Right lobe of liver (tissue), 6 donors: ENCODE results near the gene RANBP17. TPM values are rescaled to one million over a fixed set of nuclear protein-coding genes. Genes with fewer than 3 reads are reported as not detected.

Experiments used
- ATAC-seq, 4 donors: fragments of 200-7000 bp; cut with Tn5 transposase; one replicate each; pipeline ENCODE4 v1.9.1; 2020; ENCODE audit warnings: mild to moderate bottlenecking in 4 of 4, moderate library complexity in 4 of 4
- DNase-seq, 3 donors: peaks; one replicate each; pipeline ENCODE4 v3.0.0-alpha.2; 2020
- H3K27ac ChIP-seq, 3 donors: fragments of 200-600 bp; one replicate each; pipeline ENCODE4 v1.8.0; 2022
- H3K27me3 ChIP-seq, 2 donors: fragments of 200-600 bp; one replicate each; pipeline ENCODE4 v1.8.0; 2022
- H3K36me3 ChIP-seq, 4 donors: fragments of 200-600 bp; sonication (generic) in 1 of 4; one replicate each; pipeline versions ENCODE4 v1.5.1 to v1.8.0; 2017 to 2022; ENCODE audit warnings: control low read depth in 1 of 4
- H3K4me1 ChIP-seq, 4 donors: fragments of 200-600 bp; sonication (generic) in 1 of 4; one replicate each; pipeline versions ENCODE4 v1.5.1 to v1.8.0; 2017 to 2022; ENCODE audit warnings: control low read depth in 1 of 4
- H3K4me3 ChIP-seq, 3 donors: fragments of 200-600 bp; one replicate each; pipeline ENCODE4 v1.8.0; 2022
- H3K9me3 ChIP-seq, 4 donors: fragments of 200-600 bp; sonication (generic) in 1 of 4; one replicate each; pipeline versions ENCODE4 v1.5.1 to v1.8.0; 2017 to 2022; ENCODE audit warnings: control low read depth in 1 of 4
- POLR2A ChIP-seq: fragments of 450-650 bp; IDR thresholded peaks from one replicate; pipeline ENCODE4 v1.6.1; 2017; ENCODE audit warnings: antibody characterized with exemption, mild to moderate bottlenecking
- WGBS: methylation state at CpG from one replicate; pipeline ENCODE4 v1.1.6; 2018; ENCODE audit warnings: low coverage, low lambda C conversion rate; ENCODE audit not compliant: insufficient coverage; ENCODE audit errors: missing lambda C conversion rate; 5-methylcytosine and 5-hydroxymethylcytosine counted together
- intact Hi-C, 2 donors: fragments of 100-400 bp; cut with DNase I; formaldehyde crosslinking; loops; one replicate each; pipeline versions ENCODE4 v1.11.2 to v1.14.1; 2022
- total RNA-seq, 6 experiments: library from RNA; depleted of rRNA in 2 of 6; stranded (reverse); fragments of >200 nt in 2 of 6; fragmentation: NEBNext Ultra II Directional in 3 of 6; extraction: Animal tissue kit (Norgen Biotek cat#: 25700) in 3 of 6; gene quantifications; one replicate each; pipeline versions ENCODE4 v1.1.0 to v1.2.4, GENCODE V29; 2016 to 2023
- TF ChIP-seq, protein P1 (sequence below), 4 donors: fragments of 200-600 bp in 3 of 4; fragments of 450-650 bp in 1 of 4; IDR thresholded peaks; one replicate each; pipeline versions ENCODE4 v1.5.1 to v1.8.0; 2016 to 2022; ENCODE audit warnings: antibody characterized with exemption in 4 of 4, mild to moderate bottlenecking in 2 of 4
- donor health status: DM: no; HTN: yes; CAD: no.
- donor health status: DM: no; HTN: no; CAD: no.
- donor health status: DM: no; HTN: no; CAD: no.
- donor health status: DM: no; HTN: yes; CAD: no.
- donor health status: DM: no; HTN: yes; CAD: no.

RANBP17 gene
- total RNA-seq, 6 experiments from 2014 or later = 1.5 to 5.7 (median 4.7) TPM

DNA sequence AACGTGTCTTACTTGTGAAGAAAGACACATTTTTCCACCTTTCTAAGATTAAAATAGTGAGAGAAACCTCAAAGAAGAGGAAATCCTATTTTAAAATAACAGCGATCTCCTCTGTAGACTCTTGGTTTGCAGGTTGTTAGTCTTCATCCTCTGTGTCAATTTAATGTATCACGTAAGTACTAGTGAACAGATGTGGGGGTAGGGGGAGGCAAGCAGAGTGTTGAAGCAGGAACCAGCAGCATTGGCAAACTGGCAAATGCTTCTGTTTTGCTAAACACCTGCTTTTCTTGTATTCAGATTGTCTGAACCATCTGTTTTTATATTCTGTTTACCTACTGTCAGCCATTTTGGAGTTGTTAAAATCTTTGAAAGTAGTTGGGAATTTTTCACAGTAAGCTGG is 288.0 kb downstream of the RANBP17 start:
- Histone ChIP-seq H3K4me3 (no peak overlapping the region), H3K4me1 (no peaks in the 10 kb centered on the region), H3K9me3 (no peaks in the 10 kb centered on the region), H3K36me3 (no peaks in the 10 kb centered on the region), H3K27ac (no peak overlapping the region), H3K27me3 (no peaks in the 10 kb centered on the region)
- TF ChIP-seq POLR2A = no peak
- intact Hi-C loops = no loop called here
- DNase-seq (no peak), ATAC-seq (no peak)
- WGBS = 74% methylated on average over 3 of the region's 3 CpGs

DNA sequence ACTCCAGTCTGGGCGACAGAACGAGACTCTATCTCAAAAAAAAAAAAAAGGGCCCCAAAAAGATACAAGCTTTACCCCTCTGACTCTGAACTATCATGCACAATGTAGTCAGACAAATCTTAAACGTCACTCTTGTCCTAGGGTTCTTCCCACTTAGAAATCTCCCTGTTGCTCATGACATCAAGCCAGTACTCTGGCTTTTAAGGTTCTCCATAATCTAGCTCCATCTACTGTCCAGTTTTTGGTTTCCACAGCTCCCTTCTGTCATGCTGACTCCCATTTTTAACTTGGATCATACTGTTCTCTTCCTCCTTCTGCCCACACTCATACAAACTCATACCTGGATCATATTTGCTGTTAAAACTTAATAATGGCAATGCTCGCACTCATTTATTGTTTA is 290.6 kb downstream of the RANBP17 start:
- TF ChIP-seq, protein P1, sequence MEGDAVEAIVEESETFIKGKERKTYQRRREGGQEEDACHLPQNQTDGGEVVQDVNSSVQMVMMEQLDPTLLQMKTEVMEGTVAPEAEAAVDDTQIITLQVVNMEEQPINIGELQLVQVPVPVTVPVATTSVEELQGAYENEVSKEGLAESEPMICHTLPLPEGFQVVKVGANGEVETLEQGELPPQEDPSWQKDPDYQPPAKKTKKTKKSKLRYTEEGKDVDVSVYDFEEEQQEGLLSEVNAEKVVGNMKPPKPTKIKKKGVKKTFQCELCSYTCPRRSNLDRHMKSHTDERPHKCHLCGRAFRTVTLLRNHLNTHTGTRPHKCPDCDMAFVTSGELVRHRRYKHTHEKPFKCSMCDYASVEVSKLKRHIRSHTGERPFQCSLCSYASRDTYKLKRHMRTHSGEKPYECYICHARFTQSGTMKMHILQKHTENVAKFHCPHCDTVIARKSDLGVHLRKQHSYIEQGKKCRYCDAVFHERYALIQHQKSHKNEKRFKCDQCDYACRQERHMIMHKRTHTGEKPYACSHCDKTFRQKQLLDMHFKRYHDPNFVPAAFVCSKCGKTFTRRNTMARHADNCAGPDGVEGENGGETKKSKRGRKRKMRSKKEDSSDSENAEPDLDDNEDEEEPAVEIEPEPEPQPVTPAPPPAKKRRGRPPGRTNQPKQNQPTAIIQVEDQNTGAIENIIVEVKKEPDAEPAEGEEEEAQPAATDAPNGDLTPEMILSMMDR (IDR thresholded peaks at IDR 0.05) = peak; percentile 7 to 53 (median 28)
- TF ChIP-seq POLR2A = no peak
- intact Hi-C loops = no loop called here
- WGBS = 61% methylated on average over 3 of the region's 4 CpGs
- no peak overlapping the region for H3K27ac ChIP-seq
- no peaks in the 10 kb centered on the region for H3K9me3 ChIP-seq
- H3K36me3 ChIP-seq = no peaks in the 10 kb centered on the region
- H3K27me3 ChIP-seq = no peaks in the 10 kb centered on the region
- H3K4me3 ChIP-seq = no peak overlapping the region
- no peaks in the 10 kb centered on the region for H3K4me1 ChIP-seq
- DNase-seq (no peak), ATAC-seq (peak; percentile 56 to 78 (median 68))

DNA sequence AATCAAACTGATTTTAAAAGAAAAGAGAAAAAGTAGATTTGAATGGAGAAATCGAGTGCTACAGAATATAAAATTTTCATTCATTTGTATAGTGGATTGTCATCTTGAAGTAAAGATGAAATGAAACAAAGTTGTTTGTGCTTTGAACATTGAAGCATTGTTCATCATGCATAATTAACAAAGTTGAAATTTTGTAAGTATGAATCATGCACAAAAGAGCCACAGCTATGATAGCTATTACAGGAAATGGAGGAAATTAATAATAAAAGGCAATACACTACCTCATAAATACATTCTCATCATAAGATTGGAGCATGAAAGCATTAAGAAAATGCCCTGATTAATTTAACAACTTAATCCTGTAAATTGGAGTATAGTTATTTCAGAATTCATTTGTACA is 293.8 kb downstream of the RANBP17 start:
- Histone ChIP-seq H3K4me1 (no peaks in the 10 kb centered on the region), H3K4me3 (no peak overlapping the region), H3K9me3 (no peaks in the 10 kb centered on the region), H3K27ac (no peak overlapping the region), H3K36me3 (no peaks in the 10 kb centered on the region), H3K27me3 (no peaks in the 10 kb centered on the region)
- 91% methylated on average over 1 of the region's 1 CpG for WGBS
- DNase-seq (no peak), ATAC-seq (no peak)
- TF ChIP-seq, protein P1 (IDR thresholded peaks at IDR 0.05) = no peak
- TF ChIP-seq POLR2A = no peak
- intact Hi-C loops = no loop called here

DNA sequence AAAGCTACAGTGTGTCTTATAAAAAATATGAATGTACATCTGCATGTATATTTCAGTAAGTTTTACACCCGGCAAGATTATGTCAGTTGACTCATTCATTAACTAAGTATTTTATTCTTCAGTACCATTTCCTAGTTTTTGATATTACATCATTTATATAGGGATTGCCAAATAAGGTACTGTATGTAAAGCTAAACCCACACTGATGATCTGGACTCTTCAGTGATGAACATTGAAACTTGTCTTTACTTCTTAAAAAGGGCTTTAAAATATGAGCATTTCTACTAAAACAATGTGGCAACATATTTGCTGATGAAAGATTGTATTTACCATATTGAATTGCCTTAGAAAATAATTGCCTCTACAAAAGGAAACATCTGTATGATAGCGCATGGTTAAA is 295.5 kb downstream of the RANBP17 start:
- DNase-seq = no peak
- Histone ChIP-seq H3K9me3 (no peaks in the 10 kb centered on the region), H3K4me3 (no peak overlapping the region), H3K27me3 (no peaks in the 10 kb centered on the region), H3K27ac (no peak overlapping the region), H3K36me3 (no peaks in the 10 kb centered on the region), H3K4me1 (no peaks in the 10 kb centered on the region)
- TF ChIP-seq POLR2A = no peak
- TF ChIP-seq, protein P1 (IDR thresholded peaks at IDR 0.05) = no peak
- 72% methylated on average over 2 of the region's 2 CpGs for WGBS
- intact Hi-C loops = no loop called here
- ATAC-seq = no peak

DNA sequence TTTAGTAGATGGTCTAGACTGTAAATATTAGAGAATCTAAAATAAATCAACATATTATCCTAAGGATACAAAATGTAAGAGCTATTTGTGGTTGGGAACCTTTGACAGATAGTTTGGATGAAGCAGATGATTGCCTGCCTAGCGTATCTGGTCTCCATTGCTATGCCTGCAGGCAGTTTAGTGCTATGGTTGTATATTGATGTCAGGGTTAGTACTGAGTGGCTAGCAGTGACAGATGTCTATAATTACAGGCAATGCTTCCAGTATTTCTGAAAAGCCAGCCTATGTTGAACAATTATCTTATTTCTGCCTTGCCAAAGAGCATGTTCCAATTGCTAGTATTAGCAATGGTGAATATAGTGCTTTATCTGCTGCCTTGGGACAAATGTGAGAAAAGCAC is 296.0 kb downstream of the RANBP17 start:
- no peak for ATAC-seq
- H3K36me3 ChIP-seq = no peaks in the 10 kb centered on the region
- no peaks in the 10 kb centered on the region for H3K9me3 ChIP-seq
- H3K4me1 ChIP-seq = no peaks in the 10 kb centered on the region
- TF ChIP-seq, protein P1 (IDR thresholded peaks at IDR 0.05) = no peak
- no peak for TF ChIP-seq POLR2A
- no peaks in the 10 kb centered on the region for H3K27me3 ChIP-seq
- no peak for DNase-seq
- intact Hi-C loops = no loop called here
- no CpG with 5 or more reads among the region's 1 CpG for WGBS
- no peak overlapping the region for H3K27ac ChIP-seq
- no peak overlapping the region for H3K4me3 ChIP-seq
